ENCODE measurements around the gene HSP90B1.
A peak's percentile ranks its signal among the peaks of the same experiment; 100 is the strongest.

HSP90B1 gene

DNA sequence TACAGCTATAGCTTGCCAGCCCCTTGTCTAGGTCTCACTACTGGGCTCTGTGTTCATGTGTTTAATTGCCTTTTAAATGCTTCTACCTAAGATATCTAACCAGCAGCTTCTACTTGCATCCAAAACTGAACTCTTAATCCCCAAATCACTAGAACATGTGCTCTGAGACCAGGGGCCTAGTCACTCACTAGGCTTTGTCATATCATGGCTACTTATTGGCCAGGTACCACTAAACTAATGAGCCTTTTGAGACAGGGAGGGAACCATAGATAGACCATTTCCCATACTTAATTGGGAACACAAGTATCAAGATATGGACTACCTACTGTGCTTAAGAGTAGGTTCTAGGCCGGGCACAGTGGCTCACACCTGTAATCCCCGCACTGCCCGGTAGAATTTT lies 6.5 kb downstream of the HSP90B1 start:
- TF ChIP-seq, protein P1, sequence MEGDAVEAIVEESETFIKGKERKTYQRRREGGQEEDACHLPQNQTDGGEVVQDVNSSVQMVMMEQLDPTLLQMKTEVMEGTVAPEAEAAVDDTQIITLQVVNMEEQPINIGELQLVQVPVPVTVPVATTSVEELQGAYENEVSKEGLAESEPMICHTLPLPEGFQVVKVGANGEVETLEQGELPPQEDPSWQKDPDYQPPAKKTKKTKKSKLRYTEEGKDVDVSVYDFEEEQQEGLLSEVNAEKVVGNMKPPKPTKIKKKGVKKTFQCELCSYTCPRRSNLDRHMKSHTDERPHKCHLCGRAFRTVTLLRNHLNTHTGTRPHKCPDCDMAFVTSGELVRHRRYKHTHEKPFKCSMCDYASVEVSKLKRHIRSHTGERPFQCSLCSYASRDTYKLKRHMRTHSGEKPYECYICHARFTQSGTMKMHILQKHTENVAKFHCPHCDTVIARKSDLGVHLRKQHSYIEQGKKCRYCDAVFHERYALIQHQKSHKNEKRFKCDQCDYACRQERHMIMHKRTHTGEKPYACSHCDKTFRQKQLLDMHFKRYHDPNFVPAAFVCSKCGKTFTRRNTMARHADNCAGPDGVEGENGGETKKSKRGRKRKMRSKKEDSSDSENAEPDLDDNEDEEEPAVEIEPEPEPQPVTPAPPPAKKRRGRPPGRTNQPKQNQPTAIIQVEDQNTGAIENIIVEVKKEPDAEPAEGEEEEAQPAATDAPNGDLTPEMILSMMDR (conservative IDR thresholded peaks at IDR 0.05; ENCODE audit: control insufficient read depth, insufficient read depth, low read depth, low read length), result no peak
- no peak overlapping the region for H3K4me3 ChIP-seq (ENCODE audit: control insufficient read depth, low read depth, low read length)
- no peak for DNase-seq (ENCODE audit: low read depth)

- TF ChIP-seq, protein P1 (conservative IDR thresholded peaks at IDR 0.05; ENCODE audit: control insufficient read depth, insufficient read depth, low read depth, low read length), result no peak
- DNase-seq (ENCODE audit: low read depth), result no peak
- H3K4me3 ChIP-seq (ENCODE audit: control insufficient read depth, low read depth, low read length), result no peak overlapping the region
Measured at GRCh38 chr12:103944964-103945363, 14.8 kb downstream of the HSP90B1 start.

DNA sequence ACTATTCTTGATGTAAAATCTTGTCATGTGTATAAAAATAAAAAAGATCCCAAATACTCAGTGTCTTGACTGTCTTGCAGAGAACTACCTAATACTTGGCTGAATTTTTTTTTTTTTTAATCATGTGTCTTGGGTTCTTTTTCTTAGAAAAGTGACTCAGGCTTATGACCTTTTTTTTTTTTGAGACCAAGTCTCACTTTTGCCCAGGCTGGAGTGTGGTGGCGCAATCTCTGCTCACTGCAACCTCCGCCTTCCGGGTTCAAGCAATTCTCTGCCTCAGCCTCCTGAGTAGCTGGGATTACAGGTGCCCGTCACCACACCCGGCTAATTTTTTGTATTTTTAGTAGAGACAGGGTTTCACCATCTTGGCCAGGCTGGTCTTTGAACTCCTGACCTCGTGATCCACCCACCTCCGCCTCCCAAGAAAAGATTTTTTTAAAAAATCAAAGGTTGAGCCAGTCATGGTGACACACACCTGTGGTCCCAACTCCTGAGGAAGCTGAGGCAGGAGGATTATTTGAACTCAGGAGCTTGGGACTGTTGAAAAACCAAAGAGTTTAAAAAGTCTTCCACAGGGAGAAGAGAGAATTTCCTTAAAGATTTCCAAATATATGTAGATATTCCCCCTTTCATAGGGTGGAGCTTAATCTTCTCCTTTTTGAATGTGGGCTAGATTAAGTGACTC lies 17.8 kb downstream of the HSP90B1 start:
- no peak overlapping the region for H3K4me3 ChIP-seq (ENCODE audit: control insufficient read depth, low read depth, low read length)
- TF ChIP-seq, protein P1 (conservative IDR thresholded peaks at IDR 0.05; ENCODE audit: control insufficient read depth, insufficient read depth, low read depth, low read length), result no peak
- DNase-seq (ENCODE audit: low read depth), result peak; percentile 34

GRCh38 chr12:103948746-103949406 lies 18.7 kb downstream of the HSP90B1 start:
- DNase-seq (ENCODE audit: low read depth), result no peak
- TF ChIP-seq, protein P1 (conservative IDR thresholded peaks at IDR 0.05; ENCODE audit: control insufficient read depth, insufficient read depth, low read depth, low read length), result no peak
- no peak overlapping the region for H3K4me3 ChIP-seq (ENCODE audit: control insufficient read depth, low read depth, low read length)

DNA sequence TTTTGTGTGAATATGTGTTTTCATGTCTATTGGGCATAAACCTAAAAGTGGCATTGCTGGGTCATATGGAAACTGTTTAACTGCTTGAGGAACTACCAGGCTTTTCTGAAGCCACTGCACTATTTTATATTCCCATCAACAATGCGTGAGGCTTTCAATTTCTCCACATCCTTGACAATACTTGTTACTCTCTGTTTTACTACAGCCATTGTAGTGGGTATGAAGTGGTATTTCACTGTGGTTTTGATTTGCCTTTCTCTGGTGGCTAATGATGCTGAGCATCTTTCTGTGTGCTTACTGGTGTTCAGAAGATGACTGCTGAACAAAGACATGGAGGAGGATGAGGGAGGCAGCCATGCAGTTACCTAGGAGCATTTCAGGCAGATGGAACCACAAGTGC lies 22.3 kb downstream of the HSP90B1 start:
- H3K4me3 ChIP-seq (ENCODE audit: control insufficient read depth, low read depth, low read length), result no peak overlapping the region
- TF ChIP-seq, protein P1 (conservative IDR thresholded peaks at IDR 0.05; ENCODE audit: control insufficient read depth, insufficient read depth, low read depth, low read length), result no peak
- no peak for DNase-seq (ENCODE audit: low read depth)

DNA sequence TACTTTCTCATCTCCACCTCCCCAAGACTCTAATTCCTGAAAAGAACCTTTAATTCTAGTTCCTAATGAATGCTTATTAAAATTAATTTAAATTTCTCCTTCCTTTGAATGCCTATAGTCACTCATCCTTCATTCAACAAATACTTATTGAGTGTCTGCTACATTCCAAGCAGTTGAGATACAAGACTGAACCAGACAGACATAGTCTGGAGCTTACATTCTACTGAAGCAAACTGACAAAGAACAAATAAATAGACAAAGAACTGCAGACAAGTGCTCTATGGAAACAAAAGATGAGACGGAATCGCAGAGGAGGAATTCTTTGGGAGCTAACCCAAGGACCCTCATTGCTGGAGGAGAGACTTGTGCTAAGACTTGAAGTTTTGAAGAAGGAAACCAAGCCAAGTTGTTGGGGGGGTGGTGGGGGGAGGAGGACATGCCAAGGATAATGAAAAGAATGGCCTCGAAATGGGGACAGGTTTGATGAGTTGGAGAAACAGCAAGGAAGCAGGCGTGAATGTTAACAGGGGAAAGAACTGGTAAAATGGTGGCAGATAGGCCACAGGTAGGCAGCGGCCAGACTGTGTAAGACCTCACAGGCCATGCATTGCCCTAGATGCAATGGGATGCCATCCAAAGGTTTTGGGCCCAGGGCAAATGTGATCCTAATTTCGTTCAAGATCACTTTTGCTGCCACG lies 25.8 kb downstream of the HSP90B1 start:
- H3K4me3 ChIP-seq (ENCODE audit: control insufficient read depth, low read depth, low read length), result peak overlapping the region; percentile 95
- DNase-seq (ENCODE audit: low read depth), result no peak
- TF ChIP-seq, protein P1 (conservative IDR thresholded peaks at IDR 0.05; ENCODE audit: control insufficient read depth, insufficient read depth, low read depth, low read length), result no peak
